Breast epithelium (tissue), 3 donors: ENCODE measurements around the gene C17orf107.

Experiments used
- CTCF ChIP-seq, 3 donors: fragments of 450-650 bp; IDR thresholded peaks; one replicate each; pipeline ENCODE4 v1.5.1; 2016 to 2017; ENCODE audit warnings: antibody characterized with exemption in 3 of 3, mild to moderate bottlenecking in 3 of 3, moderate library complexity in 3 of 3
- POLR2AphosphoS5 ChIP-seq, 3 donors: sonication (generic); formaldehyde crosslinking; IDR thresholded peaks; one replicate each; pipeline ENCODE4 v1.6.1; 2017; ENCODE audit warnings: antibody characterized with exemption in 3 of 3

- TF ChIP-seq CTCF (IDR thresholded peaks at IDR 0.05): no peak
- no peak for TF ChIP-seq POLR2AphosphoS5 (IDR thresholded peaks at IDR 0.05)
Measured at GRCh38 chr17:4950746-4951204, 51.4 kb downstream of the C17orf107 start, which contains the start of gene ENO3.
